Neuronal stem cell (in vitro differentiated cells): ENCODE results near the gene ABHD3.
"Not testable (repeated sequence)": the region's sequence is repeated elsewhere in the genome, so short reads cannot be mapped to it uniquely, and the experiment has no call there.

Experiments used
- DNase-seq: peaks from one replicate; pipeline ENCODE4 v3.0.0-alpha.2; 2013; ENCODE audit warnings: low spot score
- H2AFZ ChIP-seq: one replicate; pipeline ENCODE4 v1.6.1; 2013; ENCODE audit warnings: mild to moderate bottlenecking, low read length, inconsistent platforms
- H2AK5ac ChIP-seq: 2 replicates; pipeline ENCODE4 v1.6.1; 2013; ENCODE audit warnings: low read depth, mild to moderate bottlenecking, inconsistent platforms, low read length, moderate library complexity, mixed read lengths
- H2BK120ac ChIP-seq: 2 replicates; pipeline ENCODE4 v1.6.1; 2013; ENCODE audit warnings: low read depth, mild to moderate bottlenecking, inconsistent platforms, low read length, moderate library complexity, mixed read lengths
- H2BK12ac ChIP-seq: one replicate; pipeline ENCODE4 v1.6.1; 2013; ENCODE audit warnings: low read length, inconsistent platforms
- H2BK15ac ChIP-seq: 2 replicates; pipeline ENCODE4 v1.6.1; 2013; ENCODE audit warnings: mild to moderate bottlenecking, low read length, inconsistent platforms, mixed read lengths
- H2BK5ac ChIP-seq: one replicate; pipeline ENCODE4 v1.6.1; 2013; ENCODE audit warnings: inconsistent platforms, mild to moderate bottlenecking, low read length, moderate library complexity
- H3K14ac ChIP-seq: one replicate; pipeline ENCODE4 v1.6.1; 2013; ENCODE audit warnings: low read length, inconsistent platforms
- H3K18ac ChIP-seq: 2 replicates; pipeline ENCODE4 v1.6.1; 2013; ENCODE audit warnings: low read length, inconsistent platforms
- H3K23ac ChIP-seq: 2 replicates; pipeline ENCODE4 v1.6.1; 2013; ENCODE audit warnings: low read depth, mild to moderate bottlenecking, mixed read lengths, low read length, inconsistent platforms; ENCODE audit not compliant: poor library complexity
- H3K27ac ChIP-seq: replicated peaks from 3 replicates; pipeline ENCODE4 v1.5.1; 2013; ENCODE audit warnings: low read length, inconsistent platforms
- H3K27me3 ChIP-seq, 3 experiments: 2 replicates each; pipeline ENCODE4 v1.6.1; 2013; ENCODE audit warnings: low read length in 3 of 3, mild to moderate bottlenecking in 2 of 3, inconsistent platforms in 1 of 3, low read depth in 1 of 3, mixed read lengths in 1 of 3, moderate library complexity in 1 of 3; ENCODE audit not compliant: control insufficient read depth in 3 of 3, insufficient read depth in 3 of 3
- H3K36me3 ChIP-seq, 2 donors: replicated peaks in 1 of 2; 2 replicates each; pipeline ENCODE4 v1.6.1; 2013; ENCODE audit warnings: low read length in 2 of 2; ENCODE audit not compliant: control insufficient read depth in 2 of 2, insufficient read depth in 2 of 2
- H3K4ac ChIP-seq: 2 replicates; pipeline ENCODE4 v1.6.1; 2013; ENCODE audit warnings: inconsistent platforms, mild to moderate bottlenecking, low read length, moderate library complexity
- H3K4me1 ChIP-seq, 2 donors: 1 replicate in 1 of 2; 2 replicates in 1 of 2; pipeline ENCODE4 v1.6.1; 2013; ENCODE audit warnings: low read length in 2 of 2, low read depth in 1 of 2; ENCODE audit not compliant: control insufficient read depth in 2 of 2, insufficient read depth in 1 of 2
- H3K4me2 ChIP-seq: one replicate; pipeline ENCODE4 v1.6.1; 2013; ENCODE audit warnings: mild to moderate bottlenecking, low read length, inconsistent platforms; ENCODE audit not compliant: insufficient read depth, poor library complexity, severe bottlenecking
- H3K4me3 ChIP-seq, 2 donors: 2 replicates each; pipeline ENCODE4 v1.5.1; 2013; ENCODE audit warnings: low read length in 2 of 2, mild to moderate bottlenecking in 2 of 2, inconsistent platforms in 1 of 2, moderate library complexity in 1 of 2
- H3K79me1 ChIP-seq: one replicate; pipeline ENCODE4 v1.6.1; 2013; ENCODE audit warnings: low read depth, mild to moderate bottlenecking, inconsistent platforms, low read length, moderate library complexity
- H3K9ac ChIP-seq: one replicate; pipeline ENCODE4 v1.6.1; 2013; ENCODE audit warnings: mild to moderate bottlenecking, low read depth, low read length, inconsistent platforms; ENCODE audit not compliant: poor library complexity
- H3K9me3 ChIP-seq, 2 donors: replicated peaks in 1 of 2; 2 replicates each; pipeline versions ENCODE3 to v1.6.1; 2013; ENCODE audit warnings: low read length in 2 of 2, mild to moderate bottlenecking in 2 of 2, inconsistent platforms in 1 of 2, low read depth in 1 of 2, mixed read lengths in 1 of 2, moderate library complexity in 1 of 2; ENCODE audit not compliant: control insufficient read depth in 2 of 2, insufficient read depth in 1 of 2
- H4K8ac ChIP-seq: one replicate; pipeline ENCODE4 v1.6.1; 2013; ENCODE audit warnings: low read depth, mild to moderate bottlenecking, inconsistent platforms, low read length, moderate library complexity
- H4K91ac ChIP-seq: one replicate; pipeline ENCODE4 v1.6.1; 2013; ENCODE audit warnings: low read length, low read depth, mild to moderate bottlenecking, inconsistent platforms; ENCODE audit not compliant: poor library complexity
- WGBS, 2 donors: extraction: QIAGEN DNeasy Blood & Tissue Kit; methylation state at CpG; one replicate each; pipeline ENCODE4 v1.1.7; 2013; ENCODE audit warnings: missing lambda C conversion rate in 2 of 2, mixed read lengths in 1 of 2; ENCODE audit not compliant: insufficient read length in 2 of 2, insufficient replicate concordance in 1 of 2; ENCODE audit errors: extremely low coverage in 2 of 2; 5-methylcytosine and 5-hydroxymethylcytosine counted together

Gene ABHD3

DNA sequence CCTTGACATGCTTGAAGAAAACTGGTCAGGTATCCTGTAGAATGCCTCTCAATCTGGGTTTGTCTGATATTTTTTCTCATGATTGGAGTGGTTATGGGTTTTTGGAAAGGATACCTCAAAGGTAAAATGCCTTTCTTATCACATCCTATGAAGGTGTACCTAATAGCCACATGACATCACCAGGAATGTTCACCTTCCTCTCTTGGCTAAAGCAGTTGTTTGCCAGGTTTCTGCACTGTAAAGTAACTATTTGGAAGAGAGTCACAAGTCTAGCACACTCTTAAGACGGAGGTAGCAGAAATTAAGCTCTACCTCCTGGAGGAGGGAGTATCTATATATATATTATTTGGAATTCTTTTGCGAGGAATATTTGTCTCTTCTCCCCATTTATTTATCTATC is 18.1 kb upstream of the ABHD3 start:
- Histone ChIP-seq H3K4me1 (no peaks in the 10 kb centered on the region), H3K36me3 (no peaks in the 10 kb centered on the region), H3K4me2 (no peak overlapping the region), H4K91ac (no peak overlapping the region), H3K18ac (no peak overlapping the region), H3K14ac (no peak overlapping the region), H3K79me1 (no peaks in the 10 kb centered on the region), H2AFZ (no peak overlapping the region), H3K4ac (no peak overlapping the region), H3K23ac (no peak overlapping the region), H3K27me3 (no peaks in the 10 kb centered on the region), H3K9ac (no peak overlapping the region), H3K9me3 (no peaks in the 10 kb centered on the region), H3K4me3 (no peak overlapping the region), H4K8ac (no peak overlapping the region), H2BK120ac (no peak overlapping the region), H2BK12ac (no peak overlapping the region), H3K27ac (no peak overlapping the region), H2AK5ac (no peak overlapping the region), H2BK15ac (no peak overlapping the region), H2BK5ac (no peak overlapping the region)
- WGBS, 2 donors = no CpG with 5 or more reads among the region's 2 CpGs
- DNase-seq = no peak

DNA sequence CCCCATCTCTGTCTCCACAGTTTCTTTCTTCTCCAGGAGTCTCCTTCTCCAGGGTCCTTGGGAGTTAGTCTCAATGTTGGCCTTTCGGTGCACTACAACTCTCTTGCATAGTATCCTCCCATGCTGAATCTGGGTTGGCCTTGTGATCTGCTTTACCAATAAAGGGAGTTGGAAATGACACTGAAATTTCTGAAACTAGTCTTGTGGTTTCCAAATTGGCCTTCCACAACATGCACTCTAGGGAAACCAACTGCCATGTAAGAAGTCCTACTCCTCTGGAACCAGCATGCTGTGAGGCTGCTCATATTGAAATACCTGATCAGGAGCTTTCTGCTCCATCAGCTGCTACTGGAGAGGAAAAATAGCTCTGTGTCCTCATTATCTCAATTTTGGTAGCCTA is 9.9 kb upstream of the ABHD3 start:
- Histone ChIP-seq H3K18ac (no peak overlapping the region), H3K27me3 (no peaks in the 10 kb centered on the region), H2BK120ac (no peak overlapping the region), H3K4me1 (no peaks in the 10 kb centered on the region), H3K14ac (peak overlapping the region; percentile 71), H3K79me1 (no peaks in the 10 kb centered on the region), H2BK5ac (no peak overlapping the region), H2AFZ (no peak overlapping the region), H3K36me3 (no peaks in the 10 kb centered on the region), H2BK15ac (no peak overlapping the region), H3K4ac (no peak overlapping the region), H4K91ac (no peak overlapping the region), H3K27ac (no peak overlapping the region), H2AK5ac (no peak overlapping the region), H3K4me2 (no peak overlapping the region), H2BK12ac (no peak overlapping the region), H3K9ac (peak overlapping the region; percentile 44), H3K9me3 (no peaks in the 10 kb centered on the region), H3K4me3 (no peak overlapping the region), H3K23ac (no peak overlapping the region), H4K8ac (no peak overlapping the region)
- no CpG with 5 or more reads among the region's 1 CpG for WGBS, 2 donors
- no peak for DNase-seq

DNA sequence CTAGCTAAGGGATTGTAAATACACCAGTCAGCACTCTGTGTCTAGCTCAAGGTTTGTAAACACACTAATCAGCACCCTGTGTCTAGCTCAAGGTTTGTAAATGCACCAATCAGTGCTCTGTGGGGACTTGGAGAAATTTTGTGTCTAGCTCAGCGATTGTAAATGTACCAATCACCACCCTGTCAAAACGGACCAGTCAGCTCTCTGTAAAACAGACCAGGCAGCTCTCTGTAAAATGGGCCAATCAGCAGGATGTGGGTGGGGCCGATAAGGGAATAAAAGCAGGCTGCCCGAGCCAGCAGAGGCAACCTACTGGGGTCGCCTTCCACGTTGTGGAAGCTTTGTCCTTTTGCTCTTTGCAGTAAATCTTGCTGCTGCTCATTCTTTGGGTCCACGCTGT is 2.6 kb upstream of the ABHD3 start:
- H2BK15ac ChIP-seq, H3K18ac ChIP-seq, H4K8ac ChIP-seq, H3K4me2 ChIP-seq, H2BK12ac ChIP-seq, H3K27me3 ChIP-seq, H3K4me3 ChIP-seq, H2BK120ac ChIP-seq, DNase-seq, H3K9me3 ChIP-seq, H2BK5ac ChIP-seq, H4K91ac ChIP-seq, H3K23ac ChIP-seq, H3K79me1 ChIP-seq, H3K9ac ChIP-seq, H3K36me3 ChIP-seq, H3K27ac ChIP-seq, H3K14ac ChIP-seq, H3K4me1 ChIP-seq, H3K4ac ChIP-seq, H2AK5ac ChIP-seq: not testable (repeated sequence)
- peak overlapping the region; percentile 7 for H2AFZ ChIP-seq
- no CpG with 5 or more reads among the region's 7 CpGs for WGBS, 2 donors

DNA sequence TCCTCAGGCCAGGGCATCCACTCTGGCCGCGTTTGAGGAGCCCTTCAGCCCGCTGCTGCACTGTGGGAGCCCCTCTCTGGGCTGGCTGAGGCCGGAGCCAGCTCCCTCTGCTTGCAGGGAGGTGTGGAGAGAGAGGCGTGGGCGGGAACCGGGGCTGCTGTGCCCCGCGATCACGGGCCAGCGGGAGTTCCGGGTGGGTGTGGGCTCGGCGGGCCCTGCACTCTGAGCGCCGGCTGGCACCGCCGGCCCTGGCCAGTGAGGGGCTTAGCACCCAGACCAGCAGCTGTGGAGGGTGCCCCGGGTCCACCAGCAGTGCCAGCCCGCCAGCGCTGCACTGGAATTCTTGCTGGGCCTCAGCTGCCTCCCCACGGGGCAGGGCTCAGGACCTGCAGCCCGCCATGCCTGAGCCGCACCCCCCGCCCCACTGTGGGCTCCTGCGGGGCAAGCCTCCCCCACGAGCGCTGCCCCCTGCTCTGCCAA is 1.9 kb upstream of the ABHD3 start:
- H2BK12ac ChIP-seq = no peak overlapping the region

More for the DNA sequence above, 1.9 kb upstream of the ABHD3 start:
- Histone ChIP-seq H3K23ac (no peak overlapping the region), H3K14ac (no peak overlapping the region), H2AK5ac (no peak overlapping the region), H3K4me1 (peaks cover 2 to 5% of the 10 kb centered on the region in 2 donors), H3K36me3 (peaks cover 0 to 13% of the 10 kb centered on the region in 2 donors), H3K9me3 (peaks cover 0 to 7% of the 10 kb centered on the region in 2 donors), H2AFZ (no peak overlapping the region), H3K27ac (no peak overlapping the region), H3K4ac (no peak overlapping the region), H2BK15ac (no peak overlapping the region), H3K27me3 (peaks cover 0 to 9% (median 3%) of the 10 kb centered on the region in 3 experiments), H4K8ac (no peak overlapping the region), H3K4me3 (no peak overlapping the region), H2BK5ac (no peak overlapping the region), H3K9ac (no peak overlapping the region), H3K4me2 (no peak overlapping the region), H4K91ac (no peak overlapping the region), H2BK120ac (no peak overlapping the region), H3K79me1 (no peaks in the 10 kb centered on the region), H3K18ac (no peak overlapping the region)
- WGBS, 2 donors = no CpG with 5 or more reads among the region's 28 CpGs
- no peak for DNase-seq
